Parathyroid adenoma (tissue), 2 donors: Measurements from ENCODE around the gene CNGA2.

ENCODE experiments used
- H2AFZ ChIP-seq: fragments of 300-600 bp; sonication (generic); one replicate; pipeline ENCODE4 v1.7.0; 2017; ENCODE audit warnings: antibody characterized with exemption, mild to moderate bottlenecking
- H3K27ac ChIP-seq: fragments of 300-600 bp; sonication (generic); one replicate; pipeline ENCODE4 v1.7.0; 2017
- H3K27me3 ChIP-seq: fragments of 300-600 bp; sonication (generic); one replicate; pipeline ENCODE4 v1.7.0; 2017; ENCODE audit warnings: low read length; ENCODE audit not compliant: control insufficient read depth, insufficient read depth
- H3K36me3 ChIP-seq: fragments of 300-600 bp; sonication (generic); one replicate; pipeline ENCODE4 v1.7.0; 2017; ENCODE audit warnings: low read length; ENCODE audit not compliant: control insufficient read depth, insufficient read depth
- H3K4me1 ChIP-seq: fragments of 300-600 bp; sonication (generic); one replicate; pipeline ENCODE4 v1.7.0; 2017; ENCODE audit warnings: control low read depth
- H3K4me2 ChIP-seq: fragments of 300-600 bp; sonication (generic); one replicate; pipeline ENCODE4 v1.7.0; 2017; ENCODE audit warnings: low read length
- H3K4me3 ChIP-seq: fragments of 300-600 bp; sonication (generic); one replicate; pipeline ENCODE4 v1.7.0; 2017; ENCODE audit warnings: low read depth, low read length
- H3K79me2 ChIP-seq: fragments of 300-600 bp; sonication (generic); one replicate; pipeline ENCODE4 v1.7.0; 2017; ENCODE audit warnings: control low read depth
- H3K9ac ChIP-seq: fragments of 300-600 bp; sonication (generic); one replicate; pipeline ENCODE4 v1.7.0; 2017; ENCODE audit warnings: mild to moderate bottlenecking
- H3K9me3 ChIP-seq: fragments of 300-600 bp; sonication (generic); one replicate; pipeline ENCODE4 v1.7.0; 2017; ENCODE audit warnings: low read length; ENCODE audit not compliant: control insufficient read depth
- CTCF ChIP-seq: fragments of 300-600 bp; sonication (generic); IDR thresholded peaks from one replicate; pipeline ENCODE4 v1.7.0; 2017; ENCODE audit warnings: antibody characterized with exemption, mild to moderate bottlenecking
- donor health status: primary hyperparathyroidism.

CNGA2 gene

DNA sequence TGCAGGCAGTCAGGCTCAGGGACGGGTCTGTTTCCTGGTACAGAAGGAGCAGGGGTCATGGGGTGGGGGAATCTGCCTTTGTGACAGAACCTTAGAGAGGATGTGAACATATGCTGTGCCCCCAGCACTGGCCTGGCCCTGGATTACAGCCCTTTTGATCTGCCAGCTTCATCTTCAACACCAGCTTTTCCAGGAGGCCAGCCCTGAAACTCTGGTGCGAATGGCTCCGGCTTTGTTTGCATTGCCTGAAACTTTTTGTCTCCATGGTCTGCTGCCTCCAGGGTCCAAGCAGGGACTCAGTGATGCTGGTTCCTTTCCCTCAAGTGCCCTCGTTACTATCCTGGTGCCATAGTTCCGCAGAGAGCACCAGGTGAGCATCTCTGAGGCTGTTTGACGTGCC, 2.1 kb downstream of the CNGA2 start:
- no peak for TF ChIP-seq CTCF
- H3K27me3 ChIP-seq = no peaks in the 10 kb centered on the region
- H3K9ac ChIP-seq = no peak overlapping the region
- no peak overlapping the region for H3K4me3 ChIP-seq
- no peaks in the 10 kb centered on the region for H3K9me3 ChIP-seq
- no peak overlapping the region for H3K4me2 ChIP-seq
- H3K27ac ChIP-seq = no peak overlapping the region
- no peaks in the 10 kb centered on the region for H3K79me2 ChIP-seq
- H3K4me1 ChIP-seq = no peaks in the 10 kb centered on the region
- no peaks in the 10 kb centered on the region for H3K36me3 ChIP-seq
- H2AFZ ChIP-seq = no peak overlapping the region

GRCh38 chrX:151737494-151737893, 2.9 kb downstream of the CNGA2 start:
- no peaks in the 10 kb centered on the region for H3K27me3 ChIP-seq
- H2AFZ ChIP-seq = no peak overlapping the region
- H3K36me3 ChIP-seq = no peaks in the 10 kb centered on the region
- no peak overlapping the region for H3K27ac ChIP-seq
- H3K79me2 ChIP-seq = no peaks in the 10 kb centered on the region
- no peaks in the 10 kb centered on the region for H3K9me3 ChIP-seq
- H3K4me1 ChIP-seq = no peaks in the 10 kb centered on the region
- no peak overlapping the region for H3K9ac ChIP-seq
- H3K4me3 ChIP-seq = no peak overlapping the region
- H3K4me2 ChIP-seq = no peak overlapping the region
- TF ChIP-seq CTCF = no peak

DNA sequence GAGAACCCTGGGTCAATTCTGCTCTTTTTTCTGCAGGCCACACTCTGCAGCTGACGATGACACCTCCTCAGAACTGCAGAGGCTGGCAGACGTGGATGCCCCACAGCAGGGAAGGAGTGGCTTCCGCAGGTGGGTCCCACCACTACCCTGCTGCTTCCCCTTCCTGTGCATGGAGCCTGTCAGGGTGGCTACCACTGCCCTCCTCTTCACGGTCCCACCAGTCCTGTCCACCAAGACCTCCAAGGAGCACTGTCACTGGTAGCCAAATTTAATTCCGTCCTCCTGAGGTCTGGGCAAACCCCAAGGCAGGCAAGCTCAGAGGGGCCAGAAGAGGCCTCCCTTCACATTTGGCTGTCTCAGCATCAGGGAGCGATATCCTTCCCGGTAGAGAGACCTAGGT, 4.2 kb downstream of the CNGA2 start:
- Histone ChIP-seq H2AFZ (no peak overlapping the region), H3K9me3 (no peaks in the 10 kb centered on the region), H3K9ac (no peak overlapping the region), H3K36me3 (no peaks in the 10 kb centered on the region), H3K4me2 (no peak overlapping the region), H3K79me2 (no peaks in the 10 kb centered on the region), H3K27ac (no peak overlapping the region), H3K27me3 (no peaks in the 10 kb centered on the region), H3K4me1 (no peaks in the 10 kb centered on the region), H3K4me3 (no peak overlapping the region)
- no peak for TF ChIP-seq CTCF

DNA sequence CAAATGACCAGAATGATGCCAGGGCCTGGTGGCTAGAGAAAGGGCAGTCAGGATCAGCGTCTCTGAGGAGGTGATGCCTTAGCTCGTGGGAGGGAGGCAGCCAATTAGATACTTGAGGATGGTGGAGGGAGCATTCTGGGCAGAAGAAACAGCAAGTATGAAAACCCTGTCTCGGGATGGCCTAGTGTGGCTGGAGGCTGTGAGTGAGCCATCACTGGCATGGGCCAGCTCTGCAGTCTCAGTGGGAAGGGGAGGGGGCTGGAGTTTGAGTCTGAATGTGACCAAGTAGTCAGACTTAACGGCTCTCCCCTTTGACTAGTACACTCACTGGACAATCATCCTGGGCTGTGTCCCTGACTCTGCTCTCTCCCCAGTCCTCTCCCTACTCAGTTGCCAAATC, 7.1 kb downstream of the CNGA2 start:
- H3K27ac ChIP-seq = no peak overlapping the region
- TF ChIP-seq CTCF = no peak
- no peaks in the 10 kb centered on the region for H3K27me3 ChIP-seq
- no peaks in the 10 kb centered on the region for H3K79me2 ChIP-seq
- H3K4me1 ChIP-seq = no peaks in the 10 kb centered on the region
- no peaks in the 10 kb centered on the region for H3K36me3 ChIP-seq
- no peak overlapping the region for H3K4me3 ChIP-seq
- H3K4me2 ChIP-seq = no peak overlapping the region
- no peak overlapping the region for H2AFZ ChIP-seq
- no peaks in the 10 kb centered on the region for H3K9me3 ChIP-seq
- no peak overlapping the region for H3K9ac ChIP-seq

DNA sequence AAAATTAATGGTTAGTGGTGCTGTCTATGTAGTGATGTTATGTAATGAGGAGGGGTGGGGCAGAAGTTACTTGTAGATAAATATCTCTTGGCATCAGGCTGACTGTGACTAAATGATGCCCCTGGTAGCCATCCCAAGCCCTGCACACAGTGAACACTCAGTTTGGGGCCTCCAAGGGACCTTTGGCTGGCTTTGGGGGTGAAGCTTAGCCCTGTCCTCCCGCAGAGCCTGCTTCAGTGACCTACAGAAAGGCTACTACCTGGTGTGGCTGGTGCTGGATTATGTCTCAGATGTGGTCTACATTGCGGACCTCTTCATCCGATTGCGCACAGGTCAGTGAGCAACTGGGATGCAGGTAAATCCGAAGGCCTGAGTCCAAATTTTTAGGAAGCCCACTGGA, 7.8 kb downstream of the CNGA2 start:
- no peaks in the 10 kb centered on the region for H3K79me2 ChIP-seq
- no peak overlapping the region for H2AFZ ChIP-seq
- no peaks in the 10 kb centered on the region for H3K36me3 ChIP-seq
- no peak overlapping the region for H3K4me2 ChIP-seq
- no peak overlapping the region for H3K9ac ChIP-seq
- no peaks in the 10 kb centered on the region for H3K4me1 ChIP-seq
- no peak overlapping the region for H3K27ac ChIP-seq
- H3K9me3 ChIP-seq = no peaks in the 10 kb centered on the region
- no peak for TF ChIP-seq CTCF
- H3K4me3 ChIP-seq = no peak overlapping the region
- no peaks in the 10 kb centered on the region for H3K27me3 ChIP-seq
